Stimulated activated naive B cell treated with anti-CD40 and anti-IgM and Interleukin-4, amounts not matched to agents 10 μg/mL and 1 μg/mL and 100 μg/mL, for 72 hours (primary cell): ENCODE results near the gene PTPRN2.
"Not testable (repeated sequence)": the region's sequence is repeated elsewhere in the genome, so short reads cannot be mapped to it uniquely, and the experiment has no call there.

Experiments
- ATAC-seq, 2 donors: fragments of 150-1000 bp; cut with Tn5 transposase; replicated peaks; 2 replicates each; pipeline ENCODE4 v1.10.0; 2021; ENCODE audit warnings: moderate library complexity in 1 of 2
- DNase-seq: peaks from one replicate; pipeline ENCODE4 v3.0.0; 2021
- H3K27ac Mint-ChIP-seq: one replicate; pipeline ENCODE4 v1.8.0; 2022; ENCODE audit warnings: mild to moderate bottlenecking, mixed read lengths
- H3K27me3 Mint-ChIP-seq, 2 donors: one replicate each; pipeline ENCODE4 v1.8.0; 2022; ENCODE audit warnings: mixed read lengths in 2 of 2
- H3K36me3 Mint-ChIP-seq, 2 donors: one replicate each; pipeline ENCODE4 v1.8.0; 2022; ENCODE audit warnings: mixed read lengths in 2 of 2, mild to moderate bottlenecking in 1 of 2
- H3K4me1 Mint-ChIP-seq, 2 donors: one replicate each; pipeline ENCODE4 v1.8.0; 2022; ENCODE audit warnings: mixed read lengths in 2 of 2, mild to moderate bottlenecking in 1 of 2
- H3K4me3 Mint-ChIP-seq, 2 donors: one replicate each; pipeline ENCODE4 v1.8.0; 2022; ENCODE audit warnings: mild to moderate bottlenecking in 2 of 2, mixed read lengths in 2 of 2, moderate library complexity in 1 of 2
- H3K9me3 Mint-ChIP-seq, 2 donors: one replicate each; pipeline ENCODE4 v1.8.0; 2022; ENCODE audit warnings: mixed read lengths in 2 of 2, mild to moderate bottlenecking in 1 of 2

Gene PTPRN2

GRCh38 chr7:157777194-157777762 lies 810.3 kb downstream of the PTPRN2 start:
- H3K4me3 Mint-ChIP-seq, ATAC-seq, H3K4me1 Mint-ChIP-seq, DNase-seq, H3K9me3 Mint-ChIP-seq, H3K27ac Mint-ChIP-seq, H3K36me3 Mint-ChIP-seq, H3K27me3 Mint-ChIP-seq: not testable (repeated sequence)

GRCh38 chr7:157775560-157776332 lies 811.9 kb downstream of the PTPRN2 start:
- Mint-ChIP-seq H3K36me3 (peaks cover 5 to 8% of the 10 kb centered on the region in 2 donors), H3K27ac (no peak overlapping the region), H3K4me3 (no peak overlapping the region), H3K4me1 (peaks cover 0 to 2% of the 10 kb centered on the region in 2 donors), H3K27me3 (peaks cover 15 to 16% of the 10 kb centered on the region in 2 donors), H3K9me3 (peaks cover 12 to 13% of the 10 kb centered on the region in 2 donors)
- DNase-seq (no peak), ATAC-seq (peak; percentile 56 to 62)

GRCh38 chr7:157775021-157775559 lies 812.5 kb downstream of the PTPRN2 start:
- Mint-ChIP-seq H3K9me3 (peaks cover 12 to 13% of the 10 kb centered on the region in 2 donors), H3K36me3 (peaks cover 5 to 8% of the 10 kb centered on the region in 2 donors), H3K27me3 (peaks cover 15 to 16% of the 10 kb centered on the region in 2 donors), H3K27ac (no peak overlapping the region), H3K4me3 (no peak overlapping the region), H3K4me1 (peaks cover 0 to 2% of the 10 kb centered on the region in 2 donors)
- DNase-seq (no peak), ATAC-seq (peak; percentile 16 to 17)

- ATAC-seq (no peak), DNase-seq (no peak)
- Mint-ChIP-seq H3K4me1 (peaks cover 0 to 2% of the 10 kb centered on the region in 2 donors), H3K9me3 (peaks cover 12 to 13% of the 10 kb centered on the region in 2 donors), H3K36me3 (peaks cover 5 to 8% of the 10 kb centered on the region in 2 donors), H3K27ac (no peak overlapping the region), H3K4me3 (no peak overlapping the region), H3K27me3 (peaks cover 15 to 16% of the 10 kb centered on the region in 2 donors)
Observed at GRCh38 chr7:157774495-157774894, 813.1 kb downstream of the PTPRN2 start.

GRCh38 chr7:157773361-157773760 lies 814.3 kb downstream of the PTPRN2 start:
- Mint-ChIP-seq H3K36me3 (peaks cover 5 to 8% of the 10 kb centered on the region in 2 donors), H3K4me1 (peaks cover 0 to 2% of the 10 kb centered on the region in 2 donors), H3K27ac (no peak overlapping the region), H3K27me3 (peaks cover 15 to 16% of the 10 kb centered on the region in 2 donors), H3K9me3 (peaks cover 12 to 13% of the 10 kb centered on the region in 2 donors), H3K4me3 (no peak overlapping the region)
- no peak for DNase-seq
- no peak for ATAC-seq

- Mint-ChIP-seq H3K9me3 (peaks cover 12 to 13% of the 10 kb centered on the region in 2 donors), H3K27me3 (peaks cover 15 to 16% of the 10 kb centered on the region in 2 donors), H3K36me3 (peaks cover 5 to 8% of the 10 kb centered on the region in 2 donors), H3K4me3 (no peak overlapping the region), H3K27ac (no peak overlapping the region), H3K4me1 (peaks cover 0 to 2% of the 10 kb centered on the region in 2 donors)
- ATAC-seq, result no peak
- DNase-seq, result no peak
Observed at GRCh38 chr7:157772486-157773130, 815.0 kb downstream of the PTPRN2 start.

- Mint-ChIP-seq H3K4me1 (peaks cover 0 to 2% of the 10 kb centered on the region in 2 donors), H3K27me3 (peaks cover 6 to 8% of the 10 kb centered on the region in 2 donors), H3K9me3 (peaks cover 9% of the 10 kb centered on the region in 2 donors), H3K4me3 (no peak overlapping the region), H3K36me3 (peaks cover 3 to 4% of the 10 kb centered on the region in 2 donors), H3K27ac (no peak overlapping the region)
- no peak for DNase-seq
- ATAC-seq, result no peak
Observed at GRCh38 chr7:157771689-157772088, 815.9 kb downstream of the PTPRN2 start.

- DNase-seq (no peak), ATAC-seq (no peak)
- Mint-ChIP-seq H3K27ac (no peak overlapping the region), H3K27me3 (peaks cover 6 to 8% of the 10 kb centered on the region in 2 donors), H3K4me3 (no peak overlapping the region), H3K36me3 (peaks cover 8 to 9% of the 10 kb centered on the region in 2 donors), H3K9me3 (peaks cover 15 to 16% of the 10 kb centered on the region in 2 donors), H3K4me1 (peaks cover 0 to 2% of the 10 kb centered on the region in 2 donors)
Observed at GRCh38 chr7:157770716-157771320, 816.8 kb downstream of the PTPRN2 start.

- Mint-ChIP-seq H3K4me1 (peaks cover 0 to 4% of the 10 kb centered on the region in 2 donors), H3K36me3 (peaks cover 10 to 12% of the 10 kb centered on the region in 2 donors), H3K27me3 (peaks cover 6 to 8% of the 10 kb centered on the region in 2 donors), H3K9me3 (peaks cover 27% of the 10 kb centered on the region in 2 donors), H3K4me3 (no peak overlapping the region), H3K27ac (no peak overlapping the region)
- DNase-seq, result no peak
- ATAC-seq, result peak in 1 of 2 donors; percentile 34
Observed at GRCh38 chr7:157769526-157770215, 818.0 kb downstream of the PTPRN2 start.

GRCh38 chr7:157769086-157769485 lies 818.5 kb downstream of the PTPRN2 start:
- ATAC-seq (no peak), DNase-seq (no peak)

GRCh38 chr7:157768198-157768597 lies 819.4 kb downstream of the PTPRN2 start:
- no peak for DNase-seq
- peaks cover 31 to 40% of the 10 kb centered on the region in 2 donors for H3K9me3 Mint-ChIP-seq
- ATAC-seq, result no peak
- H3K4me1 Mint-ChIP-seq, result peaks cover 0 to 4% of the 10 kb centered on the region in 2 donors
- H3K36me3 Mint-ChIP-seq, result peaks cover 10 to 12% of the 10 kb centered on the region in 2 donors
- no peak overlapping the region for H3K27ac Mint-ChIP-seq
- no peak overlapping the region for H3K4me3 Mint-ChIP-seq
- H3K27me3 Mint-ChIP-seq, result peaks cover 6 to 8% of the 10 kb centered on the region in 2 donors

More at GRCh38 chr7:157769086-157769485, 818.5 kb downstream of the PTPRN2 start:
- H3K4me3 Mint-ChIP-seq, result no peak overlapping the region
- H3K27me3 Mint-ChIP-seq, result peaks cover 6 to 8% of the 10 kb centered on the region in 2 donors
- H3K9me3 Mint-ChIP-seq, result peaks cover 31% of the 10 kb centered on the region in 2 donors
- H3K27ac Mint-ChIP-seq, result no peak overlapping the region
- H3K36me3 Mint-ChIP-seq, result peaks cover 10 to 12% of the 10 kb centered on the region in 2 donors
- peaks cover 0 to 4% of the 10 kb centered on the region in 2 donors for H3K4me1 Mint-ChIP-seq

GRCh38 chr7:157767506-157768197 lies 820.0 kb downstream of the PTPRN2 start:
- H3K27ac Mint-ChIP-seq, result no peak overlapping the region
- H3K36me3 Mint-ChIP-seq, result peaks cover 10 to 12% of the 10 kb centered on the region in 2 donors
- H3K4me3 Mint-ChIP-seq, result no peak overlapping the region
- no peak for DNase-seq
- no peak for ATAC-seq
- peaks cover 0 to 4% of the 10 kb centered on the region in 2 donors for H3K4me1 Mint-ChIP-seq
- H3K9me3 Mint-ChIP-seq, result peaks cover 31 to 41% of the 10 kb centered on the region in 2 donors
- peaks cover 6 to 8% of the 10 kb centered on the region in 2 donors for H3K27me3 Mint-ChIP-seq

GRCh38 chr7:157766098-157766497 lies 821.5 kb downstream of the PTPRN2 start:
- no peaks in the 10 kb centered on the region for H3K27me3 Mint-ChIP-seq
- no peak overlapping the region for H3K27ac Mint-ChIP-seq

More at GRCh38 chr7:157766098-157766497, 821.5 kb downstream of the PTPRN2 start:
- H3K9me3 Mint-ChIP-seq, result peaks cover 24 to 32% of the 10 kb centered on the region in 2 donors
- DNase-seq, result no peak
- peaks cover 0 to 2% of the 10 kb centered on the region in 2 donors for H3K4me1 Mint-ChIP-seq
- H3K36me3 Mint-ChIP-seq, result peaks cover 7 to 8% of the 10 kb centered on the region in 2 donors
- H3K4me3 Mint-ChIP-seq, result no peak overlapping the region
- no peak for ATAC-seq
